K562 (cell line): Measurements from ENCODE around the gene PRSS48. TPM values are rescaled to one million over a fixed set of nuclear protein-coding genes. Genes with fewer than 3 reads are reported as not detected.

Experiments
- ATAC-seq: fragments of 200-7000 bp; cut with Tn5 transposase; 3 replicates; pipeline ENCODE4 v1.9.1; 2020; ENCODE audit warnings: moderate library complexity
- BruUV-seq: library from RNA; stranded (reverse); fragments of 400-500 nt; replicated peaks from 2 replicates; lab custom pipeline; 2021; lab: Mats Ljungman, UMichigan
- CTCF ChIA-PET: fragments of 300-600 bp; formaldehyde crosslinking; extraction: SDS; loops from one replicate; lab custom pipeline; 2021; ENCODE audit warnings: low intra/inter-chr PET ratio; lab: Yijun Ruan, JAX
- POLR2A ChIA-PET: fragments of 300-600, 350-650 bp; sonication (Branson Sonifier 250); formaldehyde crosslinking; extraction: SDS; loops from one replicate; lab custom pipeline; 2021; ENCODE audit warnings: antibody characterized with exemption, inconsistent platforms; lab: Yijun Ruan, JAX
- DNase-seq, 4 experiments: peaks; one replicate each; pipeline versions ENCODE4 v3.0.0 to v3.0.0-alpha.2; 2011 to 2018; ENCODE audit warnings: low spot score in 3 of 4, mixed read lengths in 3 of 4; ENCODE audit errors: extremely low read depth in 1 of 4
- FAIRE-seq: peaks from 2 replicates; lab custom pipeline; 2011; peaks lifted over from hg19 to GRCh38; lab: Jason Lieb, UNC
- H2AFZ ChIP-seq: 2 replicates; pipeline ENCODE4 v1.6.0; 2011; ENCODE audit warnings: low read depth, low read length, control low read depth, inconsistent platforms
- H3K27ac ChIP-seq: fragments of 200-600 bp; 3 replicates; pipeline ENCODE4 v1.8.0; 2011; ENCODE audit warnings: low read depth, mild to moderate bottlenecking, control low read depth, inconsistent platforms, low read length, moderate library complexity, mixed read lengths; ENCODE audit errors: extremely low read depth
- H3K27me3 ChIP-seq, 2 experiments: fragments of 300-600 bp in 1 of 2; 2 replicates in 1 of 2; 3 replicates in 1 of 2; pipeline versions ENCODE4 v1.6.0 to v1.8.0; 2011; ENCODE audit warnings: inconsistent platforms in 2 of 2, low read length in 2 of 2, mild to moderate bottlenecking in 1 of 2, mixed read lengths in 1 of 2, moderate library complexity in 1 of 2; ENCODE audit not compliant: control insufficient read depth in 2 of 2, insufficient read depth in 2 of 2
- H3K36me3 ChIP-seq: fragments of 300-600 bp; 3 replicates; pipeline ENCODE4 v1.8.0; 2011; ENCODE audit warnings: mild to moderate bottlenecking, low read length, inconsistent platforms; ENCODE audit not compliant: control insufficient read depth, insufficient read depth
- H3K4me1 ChIP-seq, 2 experiments: fragments of 200-600 bp in 1 of 2; replicated peaks in 1 of 2; 2 replicates in 1 of 2; 3 replicates in 1 of 2; pipeline versions ENCODE4 v1.5.1 to v1.8.0; 2011; ENCODE audit warnings: inconsistent platforms in 2 of 2, low read length in 2 of 2, mild to moderate bottlenecking in 1 of 2, mixed read lengths in 1 of 2, moderate library complexity in 1 of 2; ENCODE audit not compliant: control insufficient read depth in 2 of 2, insufficient read depth in 2 of 2
- H3K4me2 ChIP-seq: 2 replicates; pipeline ENCODE4 v1.6.1; 2011; ENCODE audit warnings: low read length, control low read depth, inconsistent platforms, mixed read lengths; ENCODE audit not compliant: insufficient read depth
- H3K4me3 ChIP-seq: fragments of 200-600 bp; sonication (generic), shearing (Covaris generic); 2 replicates; pipeline ENCODE4 v1.5.1; 2016; ENCODE audit warnings: control low read depth, inconsistent platforms
- H3K79me2 ChIP-seq: fragments of 200-600 bp; 3 replicates; pipeline ENCODE4 v1.8.0; 2011; ENCODE audit warnings: low read length, inconsistent platforms; ENCODE audit not compliant: control insufficient read depth, insufficient read depth
- H3K9ac ChIP-seq, 2 experiments: 2 replicates each; pipeline versions ENCODE4 v1.6.0 to v1.6.1; 2011; ENCODE audit warnings: low read depth in 2 of 2, low read length in 2 of 2, control low read depth in 1 of 2, inconsistent platforms in 1 of 2, mild to moderate bottlenecking in 1 of 2, mixed read lengths in 1 of 2; ENCODE audit not compliant: insufficient read depth in 1 of 2
- H3K9me1 ChIP-seq: one replicate; pipeline ENCODE4 v1.6.0; 2011; ENCODE audit warnings: inconsistent platforms, mild to moderate bottlenecking, low read length, moderate library complexity; ENCODE audit not compliant: control insufficient read depth, insufficient read depth
- H3K9me3 ChIP-seq: replicated peaks from 2 replicates; pipeline ENCODE4 v1.5.1; 2011; ENCODE audit warnings: low read depth, low read length, inconsistent platforms; ENCODE audit not compliant: control insufficient read depth, insufficient read depth
- H4K20me1 ChIP-seq: replicated peaks from 2 replicates; pipeline ENCODE4 v1.6.1; 2011; ENCODE audit warnings: low read length, inconsistent platforms, mixed read lengths; ENCODE audit not compliant: control insufficient read depth, insufficient read depth
- ASH1L ChIP-seq: fragments of 450-650 bp; IDR thresholded peaks from 2 replicates; pipeline ENCODE4 v1.6.1; 2018; ENCODE audit warnings: borderline replicate concordance, mild to moderate bottlenecking, low read depth; ENCODE audit not compliant: partially characterized antibody
- BCL6 ChIP-seq: fragments of 250-450 bp; sonication (Bioruptor Pico); IDR thresholded peaks from 2 replicates; pipeline ENCODE4 v1.4.0; 2020
- BCOR ChIP-seq: fragments of 450-650 bp; IDR thresholded peaks from 2 replicates; pipeline ENCODE4 v1.6.1; 2016
- CEBPG ChIP-seq, 3 experiments: fragments of 200-800 bp in 1 of 3; sonication (Bioruptor generic) in 1 of 3; sonication (generic) in 1 of 3; formaldehyde crosslinking in 1 of 3; IDR thresholded peaks in 2 of 3; conservative IDR thresholded peaks in 1 of 3; 2 replicates each; pipeline versions ENCODE4 v1.6.1 to v1.8.0; 2016 to 2022; ENCODE audit warnings: missing compliant biosample characterization in 2 of 3, missing genetic modification characterization in 2 of 3, mild to moderate bottlenecking in 1 of 3, missing genetic modification reagents in 1 of 3
- ETV5 ChIP-seq: sonication (generic); formaldehyde crosslinking; IDR thresholded peaks from 2 replicates; pipeline ENCODE4 v1.4.0; 2020; ENCODE audit warnings: low read depth, mild to moderate bottlenecking, missing genetic modification reagents
- FOXA1 ChIP-seq: fragments of 450-650 bp; IDR thresholded peaks from 2 replicates; pipeline ENCODE4 v1.6.1; 2016; ENCODE audit warnings: mild to moderate bottlenecking, borderline replicate concordance
- XRCC3 ChIP-seq: fragments of 450-650 bp; IDR thresholded peaks from 2 replicates; pipeline ENCODE4 v1.6.1; 2017; ENCODE audit warnings: mild to moderate bottlenecking, moderate library complexity
- WGBS: fragments of 100-300 bp; shearing (Covaris generic); methylation state at CpG from one replicate; pipeline ENCODE4 v1.1.6; 2016; ENCODE audit warnings: low coverage, mixed read lengths; ENCODE audit not compliant: insufficient coverage; ENCODE audit errors: missing lambda C conversion rate; 5-methylcytosine and 5-hydroxymethylcytosine counted together
- in situ Hi-C: fragments of 300-500 bp; cut with MboI; formaldehyde crosslinking; loops from 4 replicates; pipeline ENCODE4 v1.15.0; 2018; ENCODE audit warnings: inconsistent platforms, mixed read lengths
- intact Hi-C: fragments of 100-400 bp; cut with micrococcal nuclease; formaldehyde crosslinking; loops from 2 replicates; pipeline ENCODE4 v1.14.2; 2022
- polyA plus RNA-seq, 8 experiments: library from polyadenylated mRNA; depleted of rRNA in 4 of 8; stranded (reverse) in 5 of 8; unstranded in 3 of 8; fragments of >200 nt; fragmentation: Nextera tagmentation in 2 of 8; fragmentation: Illumina TruSeq in 1 of 8; extraction: Ambion mirVana in 2 of 8; extraction: Trizol in 1 of 8; gene quantifications; 2 replicates each; pipeline versions ENCODE4 v1.2.1 to v1.2.3, GENCODE V29; 2011 to 2014; ENCODE audit warnings: inconsistent platforms in 1 of 8, missing spikeins in 1 of 8
- total RNA-seq, 7 experiments: library from RNA; depleted of rRNA in 6 of 7; stranded (reverse); fragments of >200 nt in 6 of 7; fragmentation: Illumina TruSeq in 2 of 7; extraction: Trizol in 2 of 7; gene quantifications; 2 replicates each; pipeline versions ENCODE4 v1.2.1 to v1.2.3, GENCODE V29; 2011 to 2021; ENCODE audit warnings: low replicate concordance in 1 of 7

PRSS48 gene
- total and polyA plus RNA-seq, 9 of the 15 experiments (the other 6 are each of a cell fraction or from before 2014, with no cell fraction given), result not detected

DNA sequence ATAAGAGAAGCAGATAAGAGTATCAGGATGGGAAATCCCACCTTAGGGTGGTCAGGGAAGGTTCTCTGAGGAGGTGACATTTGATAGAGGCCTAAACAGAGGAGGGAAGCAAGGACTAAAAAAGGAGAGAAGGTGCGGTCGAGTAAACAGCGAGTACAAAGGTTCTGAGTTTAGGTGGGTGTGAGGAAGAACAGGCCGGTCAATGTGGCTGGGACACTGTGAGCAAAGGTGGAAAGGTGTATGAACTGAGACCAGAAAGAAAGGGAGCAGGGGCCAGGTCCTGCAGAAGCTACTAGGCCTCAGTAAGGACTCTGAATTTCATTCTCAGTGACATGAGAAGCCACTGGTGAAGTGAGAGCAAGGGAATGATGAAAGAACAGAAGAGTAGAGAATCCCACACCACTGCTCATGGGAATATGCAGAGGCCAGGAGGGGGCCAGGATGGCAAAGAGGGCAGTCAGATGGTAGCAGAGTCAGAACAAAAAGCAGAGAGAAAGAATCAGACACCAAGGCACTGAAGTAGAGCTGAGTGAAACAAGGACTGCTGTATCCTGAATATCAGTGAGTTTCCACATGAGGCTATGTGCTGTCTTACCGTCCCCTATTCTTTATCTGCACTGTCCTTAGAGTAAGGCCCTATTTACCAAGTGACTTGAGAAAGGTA is 18.0 kb downstream of the PRSS48 start:
- ATAC-seq, result no peak
- no peaks in the 10 kb centered on the region for H3K9me3 ChIP-seq
- H3K4me2 ChIP-seq, result no peak overlapping the region
- no peak overlapping the region for H3K9ac ChIP-seq
- 0% methylated on average over 5 of the region's 5 CpGs for WGBS
- no peak for DNase-seq
- no peaks in the 10 kb centered on the region for H3K36me3 ChIP-seq
- H3K4me3 ChIP-seq, result no peak overlapping the region
- H4K20me1 ChIP-seq, result no peaks in the 10 kb centered on the region
- no peak overlapping the region for H2AFZ ChIP-seq
- ChIA-PET CTCF (no interaction called here), POLR2A (no interaction called here)
- intact Hi-C loops, result no loop called here
- BruUV-seq, result no TSS peak
- no peaks in the 10 kb centered on the region for H3K79me2 ChIP-seq
- H3K4me1 ChIP-seq, result no peaks in the 10 kb centered on the region
- no peak for FAIRE-seq
- H3K27me3 ChIP-seq, result peaks cover 3% of the 10 kb centered on the region in 2 experiments; a peak in 3 of 5 replicates
- TF ChIP-seq BCOR (no peak), ETV5 (CRISPR knock-in tag) (no peak), CEBPG (CRISPR knock-in tag; IDR thresholded peaks at IDR 0.05) (no peak), CEBPG (tag; conservative IDR thresholded peaks at IDR 0.05 in 1 of 2, IDR thresholded peaks at IDR 0.05 in 1 of 2) (no peak), ASH1L (no peak), XRCC3 (no peak), BCL6 (CRISPR knock-in tag) (no peak), FOXA1 (no peak)
- TF ChIP-seq, all 486 proteins: peak for 0
- Histone ChIP-seq H3K27ac (no peak overlapping the region), H3K9me1 (no peaks in the 10 kb centered on the region)
- in situ Hi-C loops, result no loop called here
